ENCODE results near the gene CXCR4. TPM values are rescaled to one million over a fixed set of nuclear protein-coding genes. Genes with fewer than 3 reads are reported as not detected.
"Not testable (repeated sequence)": the region's sequence is repeated elsewhere in the genome, so short reads cannot be mapped to it uniquely, and the experiment has no call there.

The CXCR4 gene
- total RNA-seq, 4 donors from 2014 or later: 4.9 to 446 (median 22.2) TPM

DNA sequence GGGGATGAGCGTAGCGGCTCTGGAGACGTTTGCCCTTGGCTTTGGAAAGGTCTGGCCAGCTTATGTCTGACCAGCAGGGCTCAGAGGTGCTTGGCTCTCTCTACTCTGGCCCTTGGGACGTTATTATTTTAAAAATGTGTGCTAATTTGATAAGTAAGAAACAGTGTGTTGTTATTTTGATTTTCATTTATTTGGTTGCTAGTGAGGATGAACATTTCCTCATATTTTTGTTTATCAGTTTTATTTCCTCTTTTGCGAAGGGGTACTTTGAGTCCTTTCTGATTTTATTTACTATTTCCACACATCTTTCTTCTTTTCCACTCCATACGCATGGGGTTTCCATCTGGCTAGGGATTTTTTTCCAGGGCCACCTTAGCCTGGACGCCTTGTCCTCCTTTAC lies 11.4 kb downstream of the CXCR4 start:
- DNase-seq: no peak
- Histone ChIP-seq H3K27me3 (no peaks in the 10 kb centered on the region), H3K4me1 (no peaks in the 10 kb centered on the region), H3K4me3 (no peak overlapping the region), H3K36me3 (no peaks in the 10 kb centered on the region), H3K27ac (peak overlapping the region in 1 of 4 donors; percentile 43), H3K9me3 (no peaks in the 10 kb centered on the region)
- TF ChIP-seq POLR2A (IDR thresholded peaks at IDR 0.05) (no peak), CTCF (IDR thresholded peaks at IDR 0.05) (no peak)

DNA sequence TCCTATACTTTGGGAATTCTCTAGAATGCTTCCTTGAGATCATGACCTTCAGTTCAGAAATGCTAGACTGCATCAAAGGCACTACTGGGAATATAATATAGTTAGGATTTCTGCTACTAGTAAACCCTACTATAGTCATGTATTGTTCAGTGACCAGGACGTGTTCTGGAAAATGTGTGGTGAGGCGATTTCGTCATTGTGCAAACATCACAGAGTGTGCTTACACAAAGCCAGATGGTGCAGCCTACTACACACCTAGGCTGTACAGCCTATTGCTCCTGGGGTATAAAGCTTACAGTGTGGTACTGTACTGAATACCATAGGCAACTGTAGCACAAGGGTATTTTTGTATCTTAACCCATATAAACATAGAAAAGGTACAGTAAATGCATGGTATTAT lies 13.0 kb downstream of the CXCR4 start:
- Histone ChIP-seq H3K4me3 (no peak overlapping the region), H3K27ac (no peak overlapping the region), H3K4me1 (no peaks in the 10 kb centered on the region), H3K9me3 (no peaks in the 10 kb centered on the region), H3K27me3 (no peaks in the 10 kb centered on the region), H3K36me3 (no peaks in the 10 kb centered on the region)
- TF ChIP-seq CTCF (IDR thresholded peaks at IDR 0.05): no peak
- no peak for TF ChIP-seq POLR2A (IDR thresholded peaks at IDR 0.05)
- DNase-seq: no peak

GRCh38 chr2:136101042-136101441 lies 16.9 kb downstream of the CXCR4 start:
- TF ChIP-seq POLR2A (IDR thresholded peaks at IDR 0.05): no peak
- TF ChIP-seq CTCF (IDR thresholded peaks at IDR 0.05): no peak
- Histone ChIP-seq H3K9me3 (no peaks in the 10 kb centered on the region), H3K4me1 (no peaks in the 10 kb centered on the region), H3K27ac (no peak overlapping the region), H3K4me3 (no peak overlapping the region), H3K36me3 (no peaks in the 10 kb centered on the region), H3K27me3 (no peaks in the 10 kb centered on the region)
- DNase-seq: no peak

- Histone ChIP-seq H3K27me3 (no peaks in the 10 kb centered on the region), H3K9me3 (no peaks in the 10 kb centered on the region), H3K4me3 (no peak overlapping the region), H3K4me1 (no peaks in the 10 kb centered on the region), H3K36me3 (no peaks in the 10 kb centered on the region), H3K27ac (no peak overlapping the region)
- DNase-seq: no peak
- TF ChIP-seq CTCF (IDR thresholded peaks at IDR 0.05) (no peak), POLR2A (IDR thresholded peaks at IDR 0.05) (no peak)
These were observed 19.5 kb downstream of the CXCR4 start for GRCh38 chr2:136098441-136098840.

DNA sequence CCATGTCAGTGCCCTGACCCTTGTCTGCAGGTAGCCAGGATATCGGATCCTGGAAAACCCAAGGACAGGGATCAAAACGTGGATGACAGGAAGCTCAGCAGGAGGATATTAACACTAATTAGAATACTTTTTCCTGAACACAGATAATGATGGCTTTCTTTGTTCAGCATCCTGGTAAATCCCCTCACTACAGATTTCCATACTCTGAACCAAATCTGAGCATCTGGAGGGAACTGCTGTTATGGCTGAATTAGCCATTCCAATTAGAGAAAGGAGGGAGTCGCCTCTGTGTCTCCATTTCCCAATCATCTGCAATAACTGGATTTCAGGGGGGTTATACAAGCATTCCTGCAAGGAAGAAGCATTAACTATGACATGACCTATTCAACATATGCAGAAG lies 24.4 kb downstream of the CXCR4 start:
- TF ChIP-seq POLR2A (IDR thresholded peaks at IDR 0.05) (no peak), CTCF (IDR thresholded peaks at IDR 0.05) (no peak)
- H3K4me1 ChIP-seq: no peaks in the 10 kb centered on the region
- H3K36me3 ChIP-seq: no peaks in the 10 kb centered on the region
- H3K27ac ChIP-seq: no peak overlapping the region
- no peak overlapping the region for H3K4me3 ChIP-seq
- H3K27me3 ChIP-seq: no peaks in the 10 kb centered on the region
- DNase-seq: no peak
- H3K9me3 ChIP-seq: no peaks in the 10 kb centered on the region

GRCh38 chr2:136091899-136092298 lies 26.1 kb downstream of the CXCR4 start:
- H3K27ac ChIP-seq: no peak overlapping the region
- no peak for TF ChIP-seq POLR2A (IDR thresholded peaks at IDR 0.05)
- no peak for TF ChIP-seq CTCF (IDR thresholded peaks at IDR 0.05)
- H3K36me3 ChIP-seq: no peaks in the 10 kb centered on the region
- no peaks in the 10 kb centered on the region for H3K4me1 ChIP-seq
- H3K9me3 ChIP-seq: no peaks in the 10 kb centered on the region
- DNase-seq: no peak
- H3K4me3 ChIP-seq: no peak overlapping the region
- no peaks in the 10 kb centered on the region for H3K27me3 ChIP-seq

GRCh38 chr2:136087901-136088460 lies 30.0 kb downstream of the CXCR4 start:
- not testable (repeated sequence) for H3K4me3 ChIP-seq, H3K36me3 ChIP-seq, H3K4me1 ChIP-seq, H3K9me3 ChIP-seq, H3K27ac ChIP-seq, H3K27me3 ChIP-seq, DNase-seq

Measured in Peyer's patch (tissue), 4 donors.